HG02970 (cell line): ENCODE measurements around the gene SEC61A2.
A peak's percentile ranks its signal among the peaks of the same experiment; 100 is the strongest.

ENCODE experiments used
- ATAC-seq: cut with Tn5 transposase; IDR thresholded peaks from one replicate; pipeline ENCODE4 v1.9.1; 2021; ENCODE audit warnings: mild to moderate bottlenecking, moderate library complexity, moderate number of reproducible peaks; ENCODE audit not compliant: unreplicated experiment, low FRiP score

The SEC61A2 gene

GRCh38 chr10:12195603-12196506 lies 66.4 kb downstream of the SEC61A2 start, which contains the start of the genes CDC123 and NUDT5:
Gene CDC123, plus strand, starts transcription at chr10:12196188. Its CDS starts 58 bp downstream, at chr10:12196246.
Gene NUDT5, minus strand, starts transcription at chr10:12195891. Its CDS starts 9,600 bp downstream, at chr10:12186291.
- ATAC-seq, result peak; percentile 87

- ATAC-seq, result no peak
Measured at GRCh38 chr10:12196531-12197211, 67.2 kb downstream of the SEC61A2 start.

GRCh38 chr10:12198156-12198555 lies 68.7 kb downstream of the SEC61A2 start:
- ATAC-seq, result no peak

- ATAC-seq, result no peak
Measured at GRCh38 chr10:12200850-12201249, 71.4 kb downstream of the SEC61A2 start.

- ATAC-seq, result no peak
Measured at GRCh38 chr10:12201543-12201942, 72.1 kb downstream of the SEC61A2 start.

GRCh38 chr10:12202226-12202625 lies 72.7 kb downstream of the SEC61A2 start:
- ATAC-seq, result no peak

GRCh38 chr10:12205082-12205481 lies 75.6 kb downstream of the SEC61A2 start:
- no peak for ATAC-seq

GRCh38 chr10:12207114-12207513 lies 77.6 kb downstream of the SEC61A2 start:
- no peak for ATAC-seq

GRCh38 chr10:12208460-12208859 lies 79.0 kb downstream of the SEC61A2 start:
- ATAC-seq, result no peak

- no peak for ATAC-seq
Measured at GRCh38 chr10:12212454-12212853, 83.0 kb downstream of the SEC61A2 start.

GRCh38 chr10:12213621-12214020 lies 84.1 kb downstream of the SEC61A2 start:
- ATAC-seq, result no peak

- no peak for ATAC-seq
Measured at GRCh38 chr10:12214093-12214492, 84.6 kb downstream of the SEC61A2 start.

GRCh38 chr10:12214763-12215218 lies 85.3 kb downstream of the SEC61A2 start:
- ATAC-seq, result no peak
